Left forelimb (tissue), 1 donor: ENCODE data around the gene DNAJC18.
"Not testable (repeated sequence)": the region's sequence is repeated elsewhere in the genome, so short reads cannot be mapped to it uniquely, and the experiment has no call there.

Experiments used
- DNase-seq: peaks from one replicate; pipeline ENCODE4 v3.0.0-alpha.2; 2018; ENCODE audit warnings: low spot score

DNAJC18 gene

GRCh38 chr5:139386956-139387355 is 52.4 kb downstream of the DNAJC18 start:
- not testable (repeated sequence) for DNase-seq

GRCh38 chr5:139386050-139386438 is 53.3 kb downstream of the DNAJC18 start:
- no peak for DNase-seq

GRCh38 chr5:139385061-139386049 is 54.0 kb downstream of the DNAJC18 start:
- no peak for DNase-seq

- DNase-seq, result no peak
Measured at GRCh38 chr5:139384591-139385051, 54.7 kb downstream of the DNAJC18 start.

- no peak for DNase-seq
Measured at GRCh38 chr5:139383993-139384590, 55.2 kb downstream of the DNAJC18 start.

- no peak for DNase-seq
Measured at GRCh38 chr5:139383275-139383992, 55.9 kb downstream of the DNAJC18 start, which contains the start of gene SLC23A1. SLC23A1 (minus strand) TSS chr5:139383297; CDS start chr5:139383253, 44 bp downstream.

GRCh38 chr5:139382807-139383206 is 56.5 kb downstream of the DNAJC18 start:
- DNase-seq, result no peak

GRCh38 chr5:139381837-139382761 is 57.2 kb downstream of the DNAJC18 start:
- no peak for DNase-seq

GRCh38 chr5:139379626-139380449 is 59.5 kb downstream of the DNAJC18 start:
- no peak for DNase-seq

GRCh38 chr5:139378941-139379361 is 60.4 kb downstream of the DNAJC18 start:
- DNase-seq, result no peak

- no peak for DNase-seq
Measured at GRCh38 chr5:139378101-139378825, 61.1 kb downstream of the DNAJC18 start.

GRCh38 chr5:139377226-139377625 is 62.1 kb downstream of the DNAJC18 start:
- DNase-seq, result no peak

GRCh38 chr5:139376364-139376763 is 63.0 kb downstream of the DNAJC18 start:
- DNase-seq, result no peak

GRCh38 chr5:139374909-139375308 is 64.4 kb downstream of the DNAJC18 start:
- DNase-seq, result no peak

GRCh38 chr5:139371482-139372435 is 67.6 kb downstream of the DNAJC18 start:
- DNase-seq, result no peak

GRCh38 chr5:139369181-139369580 is 70.1 kb downstream of the DNAJC18 start:
- no peak for DNase-seq

- DNase-seq, result no peak
Measured at GRCh38 chr5:139368613-139369012, 70.7 kb downstream of the DNAJC18 start.

GRCh38 chr5:139364466-139364865 is 74.9 kb downstream of the DNAJC18 start:
- DNase-seq, result no peak
